Smooth muscle cell (in vitro differentiated cells): ENCODE data around the gene ITGAE. TPM values are rescaled to one million over a fixed set of nuclear protein-coding genes. Genes with fewer than 3 reads are reported as not detected.

ENCODE experiments used
- DNase-seq: peaks from one replicate; lab custom pipeline; 2025; ENCODE audit not compliant: unreplicated experiment; lab: John Stamatoyannopoulos, UW
- H2AFZ ChIP-seq: fragments of 200-600 bp; sonication (generic); 2 replicates; pipeline ENCODE4 v1.6.0; 2016; ENCODE audit warnings: antibody characterized with exemption, low read depth, mild to moderate bottlenecking
- H3F3A ChIP-seq: fragments of 200-600 bp; sonication (generic); 2 replicates; pipeline ENCODE4 v1.6.0; 2017; ENCODE audit warnings: antibody characterized with exemption, low read depth
- H3K27ac ChIP-seq: fragments of 200-600 bp; sonication (generic); 2 replicates; pipeline ENCODE4 v1.5.1; 2016; ENCODE audit warnings: low read depth, mild to moderate bottlenecking
- H3K27me3 ChIP-seq: fragments of 200-600 bp; sonication (generic); 2 replicates; pipeline ENCODE4 v1.6.1; 2016; ENCODE audit warnings: low read depth, mild to moderate bottlenecking
- H3K36me3 ChIP-seq: fragments of 200-600 bp; sonication (generic); 2 replicates; pipeline ENCODE4 v1.5.1; 2016; ENCODE audit warnings: low read depth
- H3K4me1 ChIP-seq: fragments of 200-600 bp; sonication (generic); 2 replicates; pipeline ENCODE4 v1.5.1; 2016; ENCODE audit warnings: low read depth
- H3K4me2 ChIP-seq: fragments of 200-600 bp; sonication (generic); 2 replicates; pipeline ENCODE4 v1.6.0; 2016; ENCODE audit warnings: mild to moderate bottlenecking
- H3K4me3 ChIP-seq: fragments of 200-600 bp; sonication (generic); 2 replicates; pipeline ENCODE4 v1.5.1; 2016; ENCODE audit warnings: mild to moderate bottlenecking
- H3K79me2 ChIP-seq: fragments of 200-600 bp; sonication (generic); 2 replicates; pipeline ENCODE4 v1.6.0; 2016; ENCODE audit warnings: low read depth, mild to moderate bottlenecking
- H3K9ac ChIP-seq: fragments of 200-600 bp; sonication (generic); 2 replicates; pipeline ENCODE4 v1.6.0; 2016; ENCODE audit warnings: low read depth
- H3K9me3 ChIP-seq: fragments of 200-600 bp; sonication (generic); replicated peaks from 2 replicates; pipeline ENCODE4 v1.5.1; 2016; ENCODE audit warnings: low read depth
- H4K20me1 ChIP-seq: fragments of 200-600 bp; sonication (generic); 2 replicates; pipeline ENCODE4 v1.6.0; 2016; ENCODE audit warnings: low read depth
- CTCF ChIP-seq: fragments of 200-600 bp; sonication (generic); IDR thresholded peaks from 2 replicates; pipeline ENCODE4 v1.5.1; 2017; ENCODE audit warnings: borderline replicate concordance, mild to moderate bottlenecking, antibody characterized with exemption; ENCODE audit not compliant: insufficient read depth, poor library complexity, severe bottlenecking
- WGBS: methylation state at CpG from one replicate; pipeline ENCODE4 v1.1.7; 2016; ENCODE audit warnings: low lambda C conversion rate; 5-methylcytosine and 5-hydroxymethylcytosine counted together
- polyA plus RNA-seq: library from polyadenylated mRNA; unstranded; fragments of >200 nt; fragmentation: Nextera tagmentation; extraction: Ambion mirVana; gene quantifications from 2 replicates; pipeline ENCODE4 v1.2.1, GENCODE V29; 2016
- total RNA-seq: library from RNA; depleted of rRNA; stranded (reverse); fragments of >200 nt; gene quantifications from 2 replicates; pipeline ENCODE4 v1.2.3, GENCODE V29; 2014

ITGAE gene
- total and polyA plus RNA-seq, 2 experiments from 2014 or later = 43.8 to 66.7 TPM

- Histone ChIP-seq H3K27ac (peak overlapping the region; percentile 85), H3K79me2 (no peaks in the 10 kb centered on the region), H3K4me1 (peaks cover 3% of the 10 kb centered on the region), H3K4me3 (no peak overlapping the region), H3K9me3 (no peaks in the 10 kb centered on the region), H3K27me3 (no peaks in the 10 kb centered on the region), H3K4me2 (peak overlapping the region; percentile 15), H3F3A (peaks cover 26% of the 10 kb centered on the region), H3K9ac (peak overlapping the region; percentile 59), H3K36me3 (no peaks in the 10 kb centered on the region), H4K20me1 (no peaks in the 10 kb centered on the region), H2AFZ (no peak overlapping the region)
- no peak for DNase-seq
- 49% methylated on average over 18 of the region's 19 CpGs for whole genome bisulfite sequencing
- TF ChIP-seq CTCF = no peak
Observed at GRCh38 chr17:3802461-3803307, 1.7 kb upstream of the ITGAE start.

- Histone ChIP-seq H3K4me2 (peak overlapping the region; percentile 15), H2AFZ (no peak overlapping the region), H3K9me3 (no peaks in the 10 kb centered on the region), H3K27me3 (no peaks in the 10 kb centered on the region), H3K4me1 (peaks cover 3% of the 10 kb centered on the region), H3K4me3 (no peak overlapping the region), H3K27ac (peak overlapping the region; percentile 85), H3K36me3 (no peaks in the 10 kb centered on the region), H4K20me1 (no peaks in the 10 kb centered on the region), H3K79me2 (no peaks in the 10 kb centered on the region), H3K9ac (peak overlapping the region; percentile 58), H3F3A (peaks cover 26% of the 10 kb centered on the region)
- TF ChIP-seq CTCF = no peak
- WGBS = 93% methylated on average over 10 of the region's 10 CpGs
- no peak for DNase-seq
Observed at GRCh38 chr17:3801792-3802191, 804 bp upstream of the ITGAE start.

GRCh38 chr17:3801347-3801746 is 359 bp upstream of the ITGAE start:
- Histone ChIP-seq H3K9ac (peak overlapping the region; percentile 58), H3K79me2 (no peaks in the 10 kb centered on the region), H3K4me2 (peak overlapping the region; percentile 15), H3K36me3 (no peaks in the 10 kb centered on the region), H3F3A (peaks cover 26% of the 10 kb centered on the region), H4K20me1 (no peaks in the 10 kb centered on the region), H3K27ac (peak overlapping the region; percentile 85), H3K27me3 (no peaks in the 10 kb centered on the region), H3K9me3 (no peaks in the 10 kb centered on the region), H3K4me3 (no peak overlapping the region), H3K4me1 (peaks cover 3% of the 10 kb centered on the region), H2AFZ (no peak overlapping the region)
- 90% methylated on average over 7 of the region's 7 CpGs for WGBS
- no peak for TF ChIP-seq CTCF
- DNase-seq = no peak
